Measurements from ENCODE around the gene H1-8.

H1-8 gene

GRCh38 chr3:129563850-129564535 lies 21.0 kb downstream of the H1-8 start:
- Mint-ChIP-seq H3K4me3 (no peak overlapping the region), H3K27ac (no peak overlapping the region)

GRCh38 chr3:129564981-129565644 lies 22.1 kb downstream of the H1-8 start:
- H3K27ac Mint-ChIP-seq = no peak overlapping the region
- H3K27me3 Mint-ChIP-seq = no peaks in the 10 kb centered on the region
- no peak overlapping the region for H3K4me3 Mint-ChIP-seq
- H3K4me1 Mint-ChIP-seq (ENCODE audit: low read depth) = no peaks in the 10 kb centered on the region
- H3K36me3 Mint-ChIP-seq = no peaks in the 10 kb centered on the region
- H3K9me3 Mint-ChIP-seq (ENCODE audit: low read depth) = no peaks in the 10 kb centered on the region

More at GRCh38 chr3:129563850-129564535, 21.0 kb downstream of the H1-8 start:
- Mint-ChIP-seq H3K36me3 (no peaks in the 10 kb centered on the region), H3K27me3 (no peaks in the 10 kb centered on the region), H3K9me3 (ENCODE audit: low read depth) (no peaks in the 10 kb centered on the region), H3K4me1 (ENCODE audit: low read depth) (no peaks in the 10 kb centered on the region)

- Mint-ChIP-seq H3K36me3 (no peaks in the 10 kb centered on the region), H3K27me3 (no peaks in the 10 kb centered on the region), H3K4me3 (no peak overlapping the region), H3K27ac (no peak overlapping the region), H3K4me1 (ENCODE audit: low read depth) (no peaks in the 10 kb centered on the region), H3K9me3 (ENCODE audit: low read depth) (no peaks in the 10 kb centered on the region)
These were observed 22.9 kb downstream of the H1-8 start for GRCh38 chr3:129565902-129566301.

- Mint-ChIP-seq H3K27me3 (no peaks in the 10 kb centered on the region), H3K4me3 (no peak overlapping the region), H3K4me1 (ENCODE audit: low read depth) (no peaks in the 10 kb centered on the region), H3K36me3 (no peaks in the 10 kb centered on the region), H3K27ac (no peak overlapping the region), H3K9me3 (ENCODE audit: low read depth) (no peaks in the 10 kb centered on the region)
These were observed 24.3 kb downstream of the H1-8 start for GRCh38 chr3:129567176-129567705.

- Mint-ChIP-seq H3K4me1 (ENCODE audit: low read depth) (no peaks in the 10 kb centered on the region), H3K9me3 (ENCODE audit: low read depth) (no peaks in the 10 kb centered on the region), H3K36me3 (no peaks in the 10 kb centered on the region), H3K27ac (no peak overlapping the region), H3K27me3 (no peaks in the 10 kb centered on the region), H3K4me3 (no peak overlapping the region)
These were observed 25.0 kb downstream of the H1-8 start for GRCh38 chr3:129567939-129568338.

GRCh38 chr3:129569856-129570255 lies 26.9 kb downstream of the H1-8 start:
- Mint-ChIP-seq H3K36me3 (no peaks in the 10 kb centered on the region), H3K27ac (no peak overlapping the region), H3K4me1 (ENCODE audit: low read depth) (no peaks in the 10 kb centered on the region), H3K4me3 (no peak overlapping the region), H3K9me3 (ENCODE audit: low read depth) (no peaks in the 10 kb centered on the region), H3K27me3 (no peaks in the 10 kb centered on the region)

GRCh38 chr3:129571605-129572547 lies 28.9 kb downstream of the H1-8 start:
- Mint-ChIP-seq H3K4me3 (no peak overlapping the region), H3K27me3 (no peaks in the 10 kb centered on the region), H3K36me3 (no peaks in the 10 kb centered on the region), H3K9me3 (ENCODE audit: low read depth) (no peaks in the 10 kb centered on the region), H3K4me1 (ENCODE audit: low read depth) (peaks cover 10% of the 10 kb centered on the region), H3K27ac (no peak overlapping the region)

- Mint-ChIP-seq H3K27ac (no peak overlapping the region), H3K4me3 (no peak overlapping the region), H3K9me3 (ENCODE audit: low read depth) (no peaks in the 10 kb centered on the region), H3K4me1 (ENCODE audit: low read depth) (peaks cover 12% of the 10 kb centered on the region), H3K27me3 (no peaks in the 10 kb centered on the region), H3K36me3 (no peaks in the 10 kb centered on the region)
These were observed 29.6 kb downstream of the H1-8 start for GRCh38 chr3:129572603-129573002.

- Mint-ChIP-seq H3K4me3 (no peak overlapping the region), H3K27ac (no peak overlapping the region), H3K27me3 (no peaks in the 10 kb centered on the region), H3K9me3 (ENCODE audit: low read depth) (no peaks in the 10 kb centered on the region), H3K4me1 (ENCODE audit: low read depth) (peaks cover 16% of the 10 kb centered on the region), H3K36me3 (no peaks in the 10 kb centered on the region)
These were observed 30.5 kb downstream of the H1-8 start for GRCh38 chr3:129573493-129573892.

GRCh38 chr3:129574206-129574605 lies 31.2 kb downstream of the H1-8 start:
- Mint-ChIP-seq H3K27me3 (no peaks in the 10 kb centered on the region), H3K9me3 (ENCODE audit: low read depth) (no peaks in the 10 kb centered on the region), H3K36me3 (no peaks in the 10 kb centered on the region), H3K4me3 (no peak overlapping the region), H3K4me1 (ENCODE audit: low read depth) (peaks cover 16% of the 10 kb centered on the region), H3K27ac (no peak overlapping the region)

- no peak overlapping the region for H3K4me3 Mint-ChIP-seq
- H3K27ac Mint-ChIP-seq = no peak overlapping the region
- peaks cover 16% of the 10 kb centered on the region for H3K4me1 Mint-ChIP-seq (ENCODE audit: low read depth)
- H3K9me3 Mint-ChIP-seq (ENCODE audit: low read depth) = no peaks in the 10 kb centered on the region
- H3K27me3 Mint-ChIP-seq = no peaks in the 10 kb centered on the region
- H3K36me3 Mint-ChIP-seq = no peaks in the 10 kb centered on the region
These were observed 32.4 kb downstream of the H1-8 start for GRCh38 chr3:129575233-129575996.

- Mint-ChIP-seq H3K27ac (no peak overlapping the region), H3K4me1 (ENCODE audit: low read depth) (peaks cover 16% of the 10 kb centered on the region)
These were observed 33.0 kb downstream of the H1-8 start for GRCh38 chr3:129575997-129576384.

GRCh38 chr3:129576514-129577352 lies 33.8 kb downstream of the H1-8 start:
- Mint-ChIP-seq H3K27me3 (no peaks in the 10 kb centered on the region), H3K36me3 (no peaks in the 10 kb centered on the region), H3K4me1 (ENCODE audit: low read depth) (peaks cover 16% of the 10 kb centered on the region), H3K9me3 (ENCODE audit: low read depth) (no peaks in the 10 kb centered on the region), H3K27ac (peak overlapping the region; percentile 82), H3K4me3 (peak overlapping the region; percentile 27)

More at GRCh38 chr3:129575997-129576384, 33.0 kb downstream of the H1-8 start:
- H3K9me3 Mint-ChIP-seq (ENCODE audit: low read depth) = no peaks in the 10 kb centered on the region
- no peaks in the 10 kb centered on the region for H3K27me3 Mint-ChIP-seq
- no peak overlapping the region for H3K4me3 Mint-ChIP-seq
- no peaks in the 10 kb centered on the region for H3K36me3 Mint-ChIP-seq

Data from activated naive CD8-positive, alpha-beta T cell (primary cell).